ENCODE data around the gene NUAK2. TPM values are rescaled to one million over a fixed set of nuclear protein-coding genes. Genes with fewer than 3 reads are reported as not detected.

NUAK2 gene
- total RNA-seq, 1 donor from 2014 or later = 10.1 TPM

- peak; percentile 91 for DNase-seq
Measured at GRCh38 chr1:205273551-205273982, 48.0 kb downstream of the NUAK2 start.

GRCh38 chr1:205272536-205272935 is 49.0 kb downstream of the NUAK2 start:
- DNase-seq = no peak

- no peak for DNase-seq
Measured at GRCh38 chr1:205271745-205272144, 49.8 kb downstream of the NUAK2 start.

- no peak for DNase-seq
Measured at GRCh38 chr1:205271277-205271676, 50.3 kb downstream of the NUAK2 start.

- no peak for DNase-seq
Measured at GRCh38 chr1:205270764-205271163, 50.8 kb downstream of the NUAK2 start.

GRCh38 chr1:205270271-205270670 is 51.3 kb downstream of the NUAK2 start:
- no peak for DNase-seq

GRCh38 chr1:205269711-205270110 is 51.8 kb downstream of the NUAK2 start:
- DNase-seq = no peak

- no peak for DNase-seq
Measured at GRCh38 chr1:205268846-205269680, 52.5 kb downstream of the NUAK2 start.

- DNase-seq = no peak
Measured at GRCh38 chr1:205267306-205267902, 54.1 kb downstream of the NUAK2 start.

- DNase-seq = no peak
Measured at GRCh38 chr1:205266611-205267305, 54.8 kb downstream of the NUAK2 start.

- no peak for DNase-seq
Measured at GRCh38 chr1:205263580-205264190, 57.9 kb downstream of the NUAK2 start.

- DNase-seq = no peak
Measured at GRCh38 chr1:205262731-205263171, 58.8 kb downstream of the NUAK2 start.

GRCh38 chr1:205261946-205262691 is 59.4 kb downstream of the NUAK2 start:
- peak; percentile 36 for DNase-seq

GRCh38 chr1:205260948-205261732 is 60.4 kb downstream of the NUAK2 start:
- DNase-seq = no peak

- no peak for DNase-seq
Measured at GRCh38 chr1:205259998-205260397, 61.5 kb downstream of the NUAK2 start.

GRCh38 chr1:205259324-205259832 is 62.2 kb downstream of the NUAK2 start:
- DNase-seq = peak; percentile 41

GRCh38 chr1:205258719-205259118 is 62.8 kb downstream of the NUAK2 start:
- DNase-seq = no peak

GRCh38 chr1:205258261-205258691 is 63.3 kb downstream of the NUAK2 start:
- no peak for DNase-seq

- DNase-seq = no peak
Measured at GRCh38 chr1:205257735-205258134, 63.8 kb downstream of the NUAK2 start.

GRCh38 chr1:205256951-205257625 is 64.5 kb downstream of the NUAK2 start:
- DNase-seq = no peak

Data from tongue (tissue), 2 donors.